Measurements from ENCODE around the gene SLC8A3.

Gene SLC8A3

GRCh38 chr14:70203686-70204085 is 14.9 kb upstream of the SLC8A3 start:
- Histone ChIP-seq H3K27me3 (ENCODE audit: insufficient read depth, poor library complexity, severe bottlenecking) (no peaks in the 10 kb centered on the region), H3K4me3 (replicated peaks; ENCODE audit: insufficient read depth, low read length) (no peak overlapping the region), H3K27ac (replicated peaks) (no peak overlapping the region)
- TF ChIP-seq GABPA (IDR thresholded peaks at IDR 0.05; ENCODE audit: low read depth), result no peak
- TF ChIP-seq REST (IDR thresholded peaks at IDR 0.05; ENCODE audit: insufficient replicate concordance, low read depth), result no peak
- TF ChIP-seq CTCF (IDR thresholded peaks at IDR 0.05; ENCODE audit: insufficient read depth, low read length), result no peak
- TF ChIP-seq SPI1 (IDR thresholded peaks at IDR 0.05; ENCODE audit: borderline replicate concordance, low read depth), result no peak
- TF ChIP-seq POLR2AphosphoS5 (IDR thresholded peaks at IDR 0.05; ENCODE audit: low read depth), result no peak
- DNase-seq (ENCODE audit: low read depth in 1 of 2, low spot score in 1 of 2), result no peak

- no peak overlapping the region for H3K27ac ChIP-seq (replicated peaks)
- H3K27me3 ChIP-seq (ENCODE audit: insufficient read depth, poor library complexity, severe bottlenecking), result no peaks in the 10 kb centered on the region
- no peak for DNase-seq (ENCODE audit: low read depth in 1 of 2, low spot score in 1 of 2)
- TF ChIP-seq POLR2AphosphoS5 (IDR thresholded peaks at IDR 0.05; ENCODE audit: low read depth) (no peak), REST (IDR thresholded peaks at IDR 0.05; ENCODE audit: insufficient replicate concordance, low read depth) (no peak), CTCF (IDR thresholded peaks at IDR 0.05; ENCODE audit: insufficient read depth, low read length) (no peak), GABPA (IDR thresholded peaks at IDR 0.05; ENCODE audit: low read depth) (no peak)
- H3K4me3 ChIP-seq (replicated peaks; ENCODE audit: insufficient read depth, low read length), result no peak overlapping the region
Measured at GRCh38 chr14:70201994-70202393, 13.2 kb upstream of the SLC8A3 start.

- H3K4me3 ChIP-seq (replicated peaks; ENCODE audit: insufficient read depth, low read length), result no peak overlapping the region
- H3K27me3 ChIP-seq (ENCODE audit: insufficient read depth, poor library complexity, severe bottlenecking), result no peaks in the 10 kb centered on the region
- TF ChIP-seq CTCF (IDR thresholded peaks at IDR 0.05; ENCODE audit: insufficient read depth, low read length), result no peak
- TF ChIP-seq GABPA (IDR thresholded peaks at IDR 0.05; ENCODE audit: low read depth), result no peak
- no peak for TF ChIP-seq SPI1 (IDR thresholded peaks at IDR 0.05; ENCODE audit: borderline replicate concordance, low read depth)
- no peak overlapping the region for H3K27ac ChIP-seq (replicated peaks)
- no peak for DNase-seq (ENCODE audit: low read depth in 1 of 2, low spot score in 1 of 2)
Measured at GRCh38 chr14:70193396-70193795, 4.6 kb upstream of the SLC8A3 start.

- no peak overlapping the region for H3K27ac ChIP-seq (replicated peaks)
- no peak for DNase-seq (ENCODE audit: low read depth in 1 of 2, low spot score in 1 of 2)
- no peaks in the 10 kb centered on the region for H3K27me3 ChIP-seq (ENCODE audit: insufficient read depth, poor library complexity, severe bottlenecking)
- TF ChIP-seq CTCF (IDR thresholded peaks at IDR 0.05; ENCODE audit: insufficient read depth, low read length) (no peak), GABPA (IDR thresholded peaks at IDR 0.05; ENCODE audit: low read depth) (no peak), REST (IDR thresholded peaks at IDR 0.05; ENCODE audit: insufficient replicate concordance, low read depth) (no peak), SPI1 (IDR thresholded peaks at IDR 0.05; ENCODE audit: borderline replicate concordance, low read depth) (no peak), POLR2AphosphoS5 (IDR thresholded peaks at IDR 0.05; ENCODE audit: low read depth) (no peak)
- no peak overlapping the region for H3K4me3 ChIP-seq (replicated peaks; ENCODE audit: insufficient read depth, low read length)
Measured at GRCh38 chr14:70192915-70193314, 4.2 kb upstream of the SLC8A3 start.

Measured in HL-60 (cell line).